Spleen (tissue), 11 donors: ENCODE data around the gene CTH. TPM values are rescaled to one million over a fixed set of nuclear protein-coding genes. Genes with fewer than 3 reads are reported as not detected.
"Not testable (repeated sequence)": the region's sequence is repeated elsewhere in the genome, so short reads cannot be mapped to it uniquely, and the experiment has no call there.

Experiments used
- DNase-seq: peaks from one replicate; pipeline ENCODE4 v3.0.0-alpha.2; 2020
- H3K27ac ChIP-seq, 8 donors: fragments of 200-600 bp; sonication (generic) in 7 of 8; 1 replicate in 4 of 8; 2 replicates in 4 of 8; pipeline versions ENCODE4 v1.5.0 to v1.8.0; 2016 to 2021; ENCODE audit warnings: inconsistent platforms in 4 of 8, mild to moderate bottlenecking in 4 of 8, moderate library complexity in 1 of 8
- H3K27me3 ChIP-seq, 7 donors: fragments of 200-600 bp; sonication (generic) in 6 of 7; replicated peaks in 1 of 7; 1 replicate in 4 of 7; 2 replicates in 3 of 7; pipeline versions ENCODE4 v1.5.0 to v1.8.0; 2016 to 2021; ENCODE audit warnings: inconsistent platforms in 3 of 7, mild to moderate bottlenecking in 1 of 7
- H3K36me3 ChIP-seq, 6 donors: fragments of 200-600 bp; sonication (generic) in 5 of 6; 1 replicate in 4 of 6; 2 replicates in 2 of 6; pipeline versions ENCODE4 v1.5.0 to v1.8.0; 2016 to 2021; ENCODE audit warnings: inconsistent platforms in 2 of 6
- H3K4me1 ChIP-seq, 6 donors: fragments of 200-600 bp; sonication (generic) in 5 of 6; 1 replicate in 3 of 6; 2 replicates in 3 of 6; pipeline versions ENCODE4 v1.5.0 to v1.8.0; 2016 to 2021; ENCODE audit warnings: inconsistent platforms in 3 of 6
- H3K4me3 ChIP-seq, 8 donors: fragments of 200-600 bp; sonication (generic) in 7 of 8; 1 replicate in 4 of 8; 2 replicates in 4 of 8; pipeline versions ENCODE4 v1.5.0 to v1.8.0; 2016 to 2021; ENCODE audit warnings: inconsistent platforms in 4 of 8, mild to moderate bottlenecking in 4 of 8, moderate library complexity in 2 of 8
- H3K9me3 ChIP-seq, 8 donors: fragments of 200-600 bp; sonication (generic) in 7 of 8; 1 replicate in 4 of 8; 2 replicates in 4 of 8; pipeline versions ENCODE4 v1.5.0 to v1.8.0; 2016 to 2021; ENCODE audit warnings: inconsistent platforms in 4 of 8
- CTCF ChIP-seq, 11 experiments: fragments of 200-600 bp in 7 of 11; fragments of 450-650 bp in 4 of 11; sonication (generic) in 4 of 11; IDR thresholded peaks in 8 of 11; conservative IDR thresholded peaks in 3 of 11; 1 replicate in 7 of 11; 2 replicates in 4 of 11; pipeline versions ENCODE4 v1.4.0 to v1.8.0; 2016 to 2021; ENCODE audit warnings: antibody characterized with exemption in 11 of 11, inconsistent platforms in 4 of 11, mild to moderate bottlenecking in 1 of 11
- POLR2A ChIP-seq, 3 donors: fragments of 450-650 bp; IDR thresholded peaks; one replicate each; pipeline ENCODE4 v1.5.1; 2017; ENCODE audit warnings: antibody characterized with exemption in 3 of 3, mild to moderate bottlenecking in 1 of 3
- POLR2AphosphoS5 ChIP-seq, 3 donors: sonication (generic); formaldehyde crosslinking; IDR thresholded peaks; one replicate each; pipeline ENCODE4 v1.5.1; 2017; ENCODE audit warnings: antibody characterized with exemption in 3 of 3
- WGBS, 5 donors: extraction: QIAGEN DNeasy Blood & Tissue Kit in 3 of 5; methylation state at CpG; one replicate each; pipeline versions ENCODE4 v1.1.5 to v1.1.7; 2013 to 2018; 5-methylcytosine and 5-hydroxymethylcytosine counted together
- intact Hi-C: fragments of 100-400 bp; cut with DNase I; formaldehyde crosslinking; loops from one replicate; pipeline ENCODE4 v1.15.0; 2023; ENCODE audit warnings: low total_unique reads
- polyA plus RNA-seq, 3 donors: library from polyadenylated mRNA; stranded (reverse); fragments of 200-250 nt; gene quantifications; one replicate each; pipeline ENCODE4 v1.2.1, GENCODE V29; 2013
- total RNA-seq, 7 donors: library from RNA; depleted of rRNA in 3 of 7; stranded (reverse); fragments of >200 nt in 3 of 7; fragmentation: NEBNext Ultra II Directional in 4 of 7; extraction: Animal tissue kit (Norgen Biotek cat#: 25700) in 4 of 7; gene quantifications; one replicate each; pipeline versions ENCODE4 v1.1.0 to v1.2.1, GENCODE V29; 2016 to 2021
- donor health status: healthy with polysubstance abuse.
- donor health status: DM: no; HTN: no; CAD: no; lungs with moderate emphysema.
- donor health status: DM: no; HTN: no; CAD: no.
- donor health status: Bipolar disorder and iron deficiency.
- donor health status: healthy.
- donor health status: DM: no; HTN: no; CAD: no.
- donor health status: DM: yes; HTN: yes; CAD: no.

CTH gene
- total and polyA plus RNA-seq, 10 donors = 0.80 to 2.7 (median 1.3) TPM

- DNase-seq = no peak
- TF ChIP-seq POLR2A (IDR thresholded peaks at IDR 0.05) (no peak), CTCF (IDR thresholded peaks at IDR 0.05 in 8 of 11, conservative IDR thresholded peaks at IDR 0.05 in 3 of 11) (no peak), POLR2AphosphoS5 (IDR thresholded peaks at IDR 0.05) (no peak)
- Histone ChIP-seq H3K36me3 (no peaks in the 10 kb centered on the region), H3K4me3 (no peak overlapping the region), H3K9me3 (no peaks in the 10 kb centered on the region), H3K4me1 (no peaks in the 10 kb centered on the region), H3K27me3 (peaks cover 0 to 12% (median 0%) of the 10 kb centered on the region in 7 donors), H3K27ac (no peak overlapping the region)
- intact Hi-C loops = no loop called here
- 77 to 91% (median 81%) methylated on average over 5 to 6 of the region's 6 CpGs for WGBS, 5 donors
These were observed 56.5 kb downstream of the CTH start for GRCh38 chr1:70467531-70467930.

GRCh38 chr1:70468180-70468579, 57.1 kb downstream of the CTH start:
- H3K9me3 ChIP-seq = no peaks in the 10 kb centered on the region
- intact Hi-C loops = no loop called here
- H3K27ac ChIP-seq = no peak overlapping the region
- no peaks in the 10 kb centered on the region for H3K4me1 ChIP-seq
- no peaks in the 10 kb centered on the region for H3K36me3 ChIP-seq
- no peak for DNase-seq
- H3K27me3 ChIP-seq = peaks cover 0 to 12% (median 0%) of the 10 kb centered on the region in 7 donors
- TF ChIP-seq CTCF (IDR thresholded peaks at IDR 0.05 in 8 of 11, conservative IDR thresholded peaks at IDR 0.05 in 3 of 11) (no peak), POLR2AphosphoS5 (IDR thresholded peaks at IDR 0.05) (no peak), POLR2A (IDR thresholded peaks at IDR 0.05) (no peak)
- H3K4me3 ChIP-seq = no peak overlapping the region
- 71 to 99% (median 92%) methylated on average over 2 to 5 of the region's 5 CpGs for WGBS, 5 donors

- peaks cover 0 to 12% (median 0%) of the 10 kb centered on the region in 7 donors for H3K27me3 ChIP-seq
- H3K4me3 ChIP-seq, H3K4me1 ChIP-seq, H3K36me3 ChIP-seq, H3K27ac ChIP-seq, H3K9me3 ChIP-seq, DNase-seq, intact Hi-C loops: not testable (repeated sequence)
- 69 to 90% (median 85%) methylated on average over 2 of the region's 2 CpGs for WGBS, 5 donors
These were observed 58.1 kb downstream of the CTH start for GRCh38 chr1:70469184-70469583.

GRCh38 chr1:70475023-70475422, 64.0 kb downstream of the CTH start:
- intact Hi-C loops = no loop called here
- Histone ChIP-seq H3K36me3 (no peaks in the 10 kb centered on the region), H3K4me3 (no peak overlapping the region), H3K27me3 (no peaks in the 10 kb centered on the region), H3K27ac (no peak overlapping the region), H3K9me3 (no peaks in the 10 kb centered on the region), H3K4me1 (no peaks in the 10 kb centered on the region)
- TF ChIP-seq POLR2A (IDR thresholded peaks at IDR 0.05) = no peak
- no peak for TF ChIP-seq CTCF (IDR thresholded peaks at IDR 0.05 in 8 of 11, conservative IDR thresholded peaks at IDR 0.05 in 3 of 11)
- TF ChIP-seq POLR2AphosphoS5 (IDR thresholded peaks at IDR 0.05) = no peak
- DNase-seq = no peak
- WGBS, 5 donors = 73 to 82% (median 79%) methylated on average over 1 of the region's 1 CpG

GRCh38 chr1:70477090-70477489, 66.0 kb downstream of the CTH start:
- H3K4me3 ChIP-seq = no peak overlapping the region
- H3K4me1 ChIP-seq = no peaks in the 10 kb centered on the region
- no peak overlapping the region for H3K27ac ChIP-seq
- no peaks in the 10 kb centered on the region for H3K27me3 ChIP-seq
- DNase-seq = no peak
- WGBS, 5 donors = 92 to 96% (median 94%) methylated on average over 12 of the region's 12 CpGs
- H3K9me3 ChIP-seq = no peaks in the 10 kb centered on the region
- no peaks in the 10 kb centered on the region for H3K36me3 ChIP-seq
- no peak for TF ChIP-seq POLR2A (IDR thresholded peaks at IDR 0.05)
- intact Hi-C loops = no loop called here

- intact Hi-C loops, H3K36me3 ChIP-seq, H3K4me3 ChIP-seq, H3K9me3 ChIP-seq, H3K27ac ChIP-seq, H3K27me3 ChIP-seq, DNase-seq, H3K4me1 ChIP-seq: not testable (repeated sequence)
- WGBS, 5 donors = 84 to 98% (median 90%) methylated on average over 4 of the region's 4 CpGs
These were observed 66.8 kb downstream of the CTH start for GRCh38 chr1:70477905-70478304.
